Measurements from ENCODE around the gene RAB17.

DNA sequence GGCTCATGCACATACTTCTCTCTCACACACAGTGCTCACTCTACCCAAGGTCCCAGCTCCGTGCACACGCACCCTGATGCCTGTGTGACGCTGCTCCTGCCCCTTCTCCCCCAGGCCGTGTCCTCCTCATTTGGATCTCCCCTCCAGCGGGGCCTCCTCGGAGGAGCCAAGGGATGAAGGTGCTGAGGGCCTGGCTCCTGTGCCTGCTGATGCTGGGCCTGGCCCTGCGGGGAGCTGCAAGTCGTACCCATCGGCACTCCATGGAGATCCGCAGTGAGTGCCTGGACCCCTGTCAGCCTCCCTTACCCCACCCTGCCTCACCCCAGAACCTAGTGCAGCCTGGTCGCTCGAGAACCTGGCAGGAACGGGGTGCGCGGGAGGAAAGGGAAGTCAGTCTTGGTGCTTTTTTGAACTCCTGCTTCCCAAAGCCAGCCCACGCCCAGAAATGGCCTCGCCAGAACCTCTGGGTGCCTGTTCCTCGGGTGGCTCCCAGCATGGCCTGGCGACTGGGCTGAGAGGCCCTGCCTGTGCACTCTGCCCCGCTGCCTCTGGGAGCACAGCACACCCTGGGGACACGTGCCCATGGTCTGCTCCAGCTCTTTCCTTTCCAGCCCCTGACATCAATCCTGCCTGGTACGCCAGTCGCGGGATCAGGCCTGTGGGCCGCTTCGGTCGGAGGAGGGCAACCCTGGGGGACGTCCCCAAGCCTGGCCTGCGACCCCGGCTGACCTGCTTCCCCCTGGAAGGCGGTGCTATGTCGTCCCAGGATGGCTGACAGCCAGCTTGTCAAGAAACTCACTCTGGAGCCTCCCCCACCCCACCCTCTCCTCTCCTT lies 23.9 kb downstream of the RAB17 start, which contains the start of gene PRLH:
- TF ChIP-seq ZFP30 (CRISPR knock-in tag; IDR thresholded peaks at IDR 0.05) (no peak), GLIS3 (CRISPR knock-in tag; IDR thresholded peaks at IDR 0.05) (no peak), TOX (CRISPR knock-in tag; IDR thresholded peaks at IDR 0.05; ENCODE audit: borderline replicate concordance) (no peak), ISL1 (CRISPR knock-in tag; IDR thresholded peaks at IDR 0.05) (no peak), RARB (CRISPR knock-in tag; IDR thresholded peaks at IDR 0.05) (no peak), ZC3H10 (CRISPR knock-in tag; IDR thresholded peaks at IDR 0.05) (no peak)

All from SK-N-SH treated with all-trans-retinoic acid at 6 μM for 48 hours (cell line).